NCI-H146 treated with DMSO at 0.1 percent for 48 hours (cell line): ENCODE results near the gene PTPRK.
A peak's percentile ranks its signal among the peaks of the same experiment; 100 is the strongest.

Source experiments
- DNase-seq: peaks from one replicate; lab custom pipeline; 2025; ENCODE audit not compliant: unreplicated experiment; lab: John Stamatoyannopoulos, UW

The PTPRK gene

GRCh38 chr6:128305228-128305627 lies 215.2 kb downstream of the PTPRK start:
- no peak for DNase-seq

GRCh38 chr6:128303870-128304269 lies 216.5 kb downstream of the PTPRK start:
- no peak for DNase-seq

- DNase-seq = no peak
Observed at GRCh38 chr6:128302942-128303341, 217.5 kb downstream of the PTPRK start.

- DNase-seq = no peak
Observed at GRCh38 chr6:128295670-128296069, 224.7 kb downstream of the PTPRK start.

- no peak for DNase-seq
Observed at GRCh38 chr6:128290221-128290620, 230.2 kb downstream of the PTPRK start.

- DNase-seq = no peak
Observed at GRCh38 chr6:128284128-128284527, 236.3 kb downstream of the PTPRK start.

- DNase-seq = no peak
Observed at GRCh38 chr6:128282961-128283360, 237.4 kb downstream of the PTPRK start.

- DNase-seq = peak; percentile 37
Observed at GRCh38 chr6:128280960-128281359, 239.4 kb downstream of the PTPRK start.

- no peak for DNase-seq
Observed at GRCh38 chr6:128280066-128280465, 240.3 kb downstream of the PTPRK start.

GRCh38 chr6:128278836-128279235 lies 241.6 kb downstream of the PTPRK start:
- no peak for DNase-seq

- no peak for DNase-seq
Observed at GRCh38 chr6:128277379-128277778, 243.0 kb downstream of the PTPRK start.

GRCh38 chr6:128276311-128276710 lies 244.1 kb downstream of the PTPRK start:
- DNase-seq = no peak

- DNase-seq = no peak
Observed at GRCh38 chr6:128275681-128276080, 244.7 kb downstream of the PTPRK start.

- DNase-seq = no peak
Observed at GRCh38 chr6:128275030-128275429, 245.4 kb downstream of the PTPRK start.

GRCh38 chr6:128271527-128271926 lies 248.9 kb downstream of the PTPRK start:
- DNase-seq = no peak

GRCh38 chr6:128271011-128271410 lies 249.4 kb downstream of the PTPRK start:
- no peak for DNase-seq

- DNase-seq = no peak
Observed at GRCh38 chr6:128266946-128267345, 253.5 kb downstream of the PTPRK start.

- DNase-seq = no peak
Observed at GRCh38 chr6:128265706-128266105, 254.7 kb downstream of the PTPRK start.

- no peak for DNase-seq
Observed at GRCh38 chr6:128259730-128260685, 260.4 kb downstream of the PTPRK start.

- DNase-seq = no peak
Observed at GRCh38 chr6:128259029-128259724, 261.2 kb downstream of the PTPRK start.

- DNase-seq = no peak
Observed at GRCh38 chr6:128256095-128256494, 264.3 kb downstream of the PTPRK start.
